ENCODE measurements around the gene TCTN1. TPM values are rescaled to one million over a fixed set of nuclear protein-coding genes. Genes with fewer than 3 reads are reported as not detected.

The TCTN1 gene
- total and polyA plus RNA-seq, 9 of the 15 experiments (the other 6 are each of a cell fraction or from before 2014, with no cell fraction given): 0.32 to 12.5 (median 4.0) TPM

DNA sequence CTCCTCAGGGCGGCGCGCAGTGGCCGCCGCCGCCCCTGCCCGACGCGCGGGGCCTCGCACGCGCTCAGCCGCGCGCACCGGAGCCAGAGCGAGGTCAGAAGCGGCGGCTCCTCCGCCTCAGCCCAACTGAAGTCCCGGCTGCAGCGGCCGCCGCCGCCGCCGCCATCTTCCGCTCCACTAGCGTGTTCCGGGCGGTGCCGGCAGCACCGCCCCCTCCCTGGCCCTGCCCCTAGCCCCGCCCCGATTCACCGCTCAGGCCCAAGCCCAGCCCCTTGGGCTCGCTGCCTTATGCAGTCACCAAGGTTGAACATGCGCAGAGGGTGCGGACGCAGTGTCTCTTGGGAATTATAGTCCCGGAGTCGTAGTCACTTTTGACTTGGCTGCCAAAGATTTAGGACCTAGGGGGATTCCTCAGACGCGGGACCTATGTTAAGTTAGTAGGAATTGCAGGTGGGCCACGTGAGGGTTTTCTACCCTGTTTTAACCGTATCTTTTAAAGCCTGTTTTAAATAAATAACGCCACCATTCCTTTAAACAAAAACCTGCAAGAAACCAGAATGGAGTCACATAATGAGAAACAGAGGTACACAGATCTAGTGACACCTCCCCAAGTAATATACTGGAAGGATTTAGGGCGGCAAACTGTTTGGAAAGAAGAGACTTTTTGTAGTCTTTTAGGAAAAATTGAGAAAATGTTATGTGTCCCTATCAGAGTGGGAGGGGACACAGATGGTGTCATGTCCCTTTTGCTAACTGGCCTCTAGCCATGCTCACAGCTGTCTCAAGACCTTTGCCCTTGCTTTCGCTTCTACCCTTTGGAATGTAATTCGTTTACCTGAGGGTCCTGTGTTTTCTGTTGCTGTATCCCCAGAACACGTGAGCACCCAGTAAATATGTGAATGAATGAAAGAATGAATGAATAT is 30.5 kb upstream of the TCTN1 start, which contains the start of gene PPTC7 (continued):
- TF ChIP-seq, protein P1, sequence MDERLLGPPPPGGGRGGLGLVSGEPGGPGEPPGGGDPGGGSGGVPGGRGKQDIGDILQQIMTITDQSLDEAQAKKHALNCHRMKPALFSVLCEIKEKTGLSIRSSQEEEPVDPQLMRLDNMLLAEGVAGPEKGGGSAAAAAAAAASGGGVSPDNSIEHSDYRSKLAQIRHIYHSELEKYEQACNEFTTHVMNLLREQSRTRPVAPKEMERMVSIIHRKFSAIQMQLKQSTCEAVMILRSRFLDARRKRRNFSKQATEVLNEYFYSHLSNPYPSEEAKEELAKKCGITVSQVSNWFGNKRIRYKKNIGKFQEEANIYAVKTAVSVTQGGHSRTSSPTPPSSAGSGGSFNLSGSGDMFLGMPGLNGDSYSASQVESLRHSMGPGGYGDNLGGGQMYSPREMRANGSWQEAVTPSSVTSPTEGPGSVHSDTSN (CRISPR knock-in tag; IDR thresholded peaks at IDR 0.05; ENCODE audit: low read depth): no peak
- TF ChIP-seq, protein P1 (tag; conservative IDR thresholded peaks at IDR 0.05; ENCODE audit: low read depth): peak; percentile 24; the same call in 1 of the 2 replicates
- TF ChIP-seq SIN3A (IDR thresholded peaks at IDR 0.05; ENCODE audit: borderline replicate concordance in 2 of 2, control insufficient read depth in 1 of 2, low read depth in 2 of 2, low read length in 2 of 2) (peak; percentile 49 to 72; a peak in 2 of 4 replicates), MYC (IDR thresholded peaks at IDR 0.05; ENCODE audit: low read depth, low read length) (no peak), MYC (CRISPR knock-in tag; IDR thresholded peaks at IDR 0.05; ENCODE audit: borderline replicate concordance, low read depth) (no peak), HSF4 (CRISPR knock-in tag; IDR thresholded peaks at IDR 0.05; ENCODE audit: borderline replicate concordance) (no peak), ZKSCAN8 (CRISPR knock-in tag; IDR thresholded peaks at IDR 0.05) (no peak), FOXM1 (IDR thresholded peaks at IDR 0.05; ENCODE audit: low read depth) (no peak), FOXM1 (CRISPR knock-in tag; IDR thresholded peaks at IDR 0.05; ENCODE audit: low read depth) (no peak), CXXC5 (CRISPR knock-in tag; IDR thresholded peaks at IDR 0.05) (peak; percentile 79)
- TF ChIP-seq, protein P2, sequence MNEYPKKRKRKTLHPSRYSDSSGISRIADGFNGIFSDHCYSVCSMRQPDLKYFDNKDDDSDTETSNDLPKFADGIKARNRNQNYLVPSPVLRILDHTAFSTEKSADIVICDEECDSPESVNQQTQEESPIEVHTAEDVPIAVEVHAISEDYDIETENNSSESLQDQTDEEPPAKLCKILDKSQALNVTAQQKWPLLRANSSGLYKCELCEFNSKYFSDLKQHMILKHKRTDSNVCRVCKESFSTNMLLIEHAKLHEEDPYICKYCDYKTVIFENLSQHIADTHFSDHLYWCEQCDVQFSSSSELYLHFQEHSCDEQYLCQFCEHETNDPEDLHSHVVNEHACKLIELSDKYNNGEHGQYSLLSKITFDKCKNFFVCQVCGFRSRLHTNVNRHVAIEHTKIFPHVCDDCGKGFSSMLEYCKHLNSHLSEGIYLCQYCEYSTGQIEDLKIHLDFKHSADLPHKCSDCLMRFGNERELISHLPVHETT (CRISPR knock-in tag; conservative IDR thresholded peaks at IDR 0.05 in 1 of 2, IDR thresholded peaks at IDR 0.05 in 1 of 2): peak in 1 of 2 experiments; percentile 69; a peak in 1 of 4 replicates
- TF ChIP-seq, protein P3, sequence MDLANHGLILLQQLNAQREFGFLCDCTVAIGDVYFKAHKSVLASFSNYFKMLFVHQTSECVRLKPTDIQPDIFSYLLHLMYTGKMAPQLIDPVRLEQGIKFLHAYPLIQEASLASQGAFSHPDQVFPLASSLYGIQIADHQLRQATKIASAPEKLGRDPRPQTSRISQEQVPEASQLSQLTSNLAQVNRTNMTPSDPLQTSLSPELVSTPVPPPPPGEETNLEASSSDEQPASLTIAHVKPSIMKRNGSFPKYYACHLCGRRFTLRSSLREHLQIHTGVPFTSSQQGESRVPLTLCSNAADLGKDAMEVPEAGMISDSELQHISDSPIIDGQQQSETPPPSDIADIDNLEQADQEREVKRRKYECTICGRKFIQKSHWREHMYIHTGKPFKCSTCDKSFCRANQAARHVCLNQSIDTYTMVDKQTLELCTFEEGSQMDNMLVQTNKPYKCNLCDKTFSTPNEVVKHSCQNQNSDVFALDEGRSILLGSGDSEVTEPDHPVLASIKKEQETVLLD (IDR thresholded peaks at IDR 0.05): peak; percentile 88
- TF ChIP-seq, protein P4, sequence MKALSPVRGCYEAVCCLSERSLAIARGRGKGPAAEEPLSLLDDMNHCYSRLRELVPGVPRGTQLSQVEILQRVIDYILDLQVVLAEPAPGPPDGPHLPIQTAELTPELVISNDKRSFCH (CRISPR knock-in tag; IDR thresholded peaks at IDR 0.05): no peak
- TF ChIP-seq, protein P4 (tag; IDR thresholded peaks at IDR 0.05): no peak
- TF ChIP-seq, protein P5, sequence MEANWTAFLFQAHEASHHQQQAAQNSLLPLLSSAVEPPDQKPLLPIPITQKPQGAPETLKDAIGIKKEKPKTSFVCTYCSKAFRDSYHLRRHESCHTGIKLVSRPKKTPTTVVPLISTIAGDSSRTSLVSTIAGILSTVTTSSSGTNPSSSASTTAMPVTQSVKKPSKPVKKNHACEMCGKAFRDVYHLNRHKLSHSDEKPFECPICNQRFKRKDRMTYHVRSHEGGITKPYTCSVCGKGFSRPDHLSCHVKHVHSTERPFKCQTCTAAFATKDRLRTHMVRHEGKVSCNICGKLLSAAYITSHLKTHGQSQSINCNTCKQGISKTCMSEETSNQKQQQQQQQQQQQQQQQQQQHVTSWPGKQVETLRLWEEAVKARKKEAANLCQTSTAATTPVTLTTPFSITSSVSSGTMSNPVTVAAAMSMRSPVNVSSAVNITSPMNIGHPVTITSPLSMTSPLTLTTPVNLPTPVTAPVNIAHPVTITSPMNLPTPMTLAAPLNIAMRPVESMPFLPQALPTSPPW (CRISPR knock-in tag; IDR thresholded peaks at IDR 0.05): peak; percentile 74
- TF ChIP-seq, protein P6, sequence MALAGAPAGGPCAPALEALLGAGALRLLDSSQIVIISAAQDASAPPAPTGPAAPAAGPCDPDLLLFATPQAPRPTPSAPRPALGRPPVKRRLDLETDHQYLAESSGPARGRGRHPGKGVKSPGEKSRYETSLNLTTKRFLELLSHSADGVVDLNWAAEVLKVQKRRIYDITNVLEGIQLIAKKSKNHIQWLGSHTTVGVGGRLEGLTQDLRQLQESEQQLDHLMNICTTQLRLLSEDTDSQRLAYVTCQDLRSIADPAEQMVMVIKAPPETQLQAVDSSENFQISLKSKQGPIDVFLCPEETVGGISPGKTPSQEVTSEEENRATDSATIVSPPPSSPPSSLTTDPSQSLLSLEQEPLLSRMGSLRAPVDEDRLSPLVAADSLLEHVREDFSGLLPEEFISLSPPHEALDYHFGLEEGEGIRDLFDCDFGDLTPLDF (CRISPR knock-in tag; IDR thresholded peaks at IDR 0.05): 0 out of 2 replicates have a peak, but pooled peaks have one; percentile 41
